ENCODE measurements around the gene KHDC1L. TPM values are rescaled to one million over a fixed set of nuclear protein-coding genes. Genes with fewer than 3 reads are reported as not detected.
"Not testable (repeated sequence)": the region's sequence is repeated elsewhere in the genome, so short reads cannot be mapped to it uniquely, and the experiment has no call there.

KHDC1L gene, protein sequence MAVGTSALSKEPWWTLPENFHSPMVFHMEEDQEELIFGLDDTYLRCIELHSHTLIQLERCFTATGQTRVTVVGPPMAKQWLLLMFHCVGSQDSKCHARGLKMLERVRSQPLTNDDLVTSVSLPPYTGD
- total RNA-seq, result under 1 TPM in 1 of 2 donors, not detected in 1; 0.50 TPM

- Mint-ChIP-seq H3K27ac (no peak within 1 kb of the TSS), H3K36me3 (no peaks in the 10 kb centered on the region), H3K9me3 (no peaks in the 10 kb centered on the region), H3K4me1 (ENCODE audit: low read depth in 2 of 2) (no peaks in the 10 kb centered on the region), H3K4me3 (no peak within 1 kb of the TSS), H3K27me3 (no peaks in the 10 kb centered on the region)
- ATAC-seq, result no peak
- DNase-seq (ENCODE audit: low spot score), result no peak
These were observed at the start of gene KHDC1L for GRCh38 chr6:73225396-73225795. KHDC1L (minus strand) TSS chr6:73225496; CDS start chr6:73225408, 88 bp downstream.

- ATAC-seq; H3K27ac Mint-ChIP-seq; DNase-seq (ENCODE audit: low spot score); H3K27me3 Mint-ChIP-seq; H3K36me3 Mint-ChIP-seq; H3K4me3 Mint-ChIP-seq; H3K9me3 Mint-ChIP-seq: not testable (repeated sequence)
- peaks cover 13 to 19% of the 10 kb centered on the region in 2 donors for H3K4me1 Mint-ChIP-seq (ENCODE audit: low read depth in 2 of 2)
These were observed 44.0 kb upstream of the KHDC1L start for GRCh38 chr6:73269296-73269695.

DNA sequence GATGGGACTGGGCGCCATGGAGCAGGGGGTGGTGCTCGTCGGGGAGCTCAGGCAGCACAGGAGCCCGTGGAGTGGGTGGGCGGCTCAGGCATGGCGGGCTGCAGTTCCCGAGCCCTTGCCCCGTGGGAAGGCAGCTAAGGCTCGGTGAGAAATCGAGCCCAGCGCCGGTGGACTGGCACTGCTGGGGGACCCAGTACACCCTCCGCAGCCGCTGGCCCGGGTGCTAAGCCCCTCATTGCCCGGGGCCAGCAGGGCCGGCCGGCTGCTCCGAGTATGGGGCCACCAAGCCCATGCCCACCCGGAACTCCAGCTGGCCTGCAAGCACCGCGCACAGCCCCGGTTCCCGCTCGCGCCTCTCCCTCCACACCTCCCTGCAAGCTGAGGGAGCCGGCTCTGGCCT, 43.6 kb upstream of the KHDC1L start:
- H3K27me3 Mint-ChIP-seq; H3K36me3 Mint-ChIP-seq; H3K9me3 Mint-ChIP-seq; ATAC-seq; DNase-seq (ENCODE audit: low spot score); H3K4me3 Mint-ChIP-seq; H3K27ac Mint-ChIP-seq: not testable (repeated sequence)
- H3K4me1 Mint-ChIP-seq (ENCODE audit: low read depth in 2 of 2), result peaks cover 17 to 23% of the 10 kb centered on the region in 2 donors

DNA sequence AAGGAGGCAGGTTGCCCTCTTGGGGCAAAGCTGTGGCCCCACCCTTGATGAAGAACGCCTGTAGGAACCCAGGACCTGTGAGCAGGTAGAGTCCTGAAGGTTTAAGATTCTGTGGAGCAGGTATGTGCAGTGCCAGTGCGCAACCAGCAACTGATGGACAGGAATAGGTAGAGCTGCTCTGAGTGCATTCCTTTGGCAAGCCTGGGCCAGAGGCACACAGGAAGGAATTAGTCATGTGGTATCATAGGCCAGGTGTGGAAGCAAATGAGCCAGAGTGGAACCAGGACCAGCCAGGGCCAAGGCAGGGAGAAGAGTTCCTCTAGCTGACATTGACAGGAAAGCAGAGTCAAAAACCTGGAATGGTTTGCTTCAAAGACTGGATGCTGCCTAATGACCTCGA, 39.1 kb upstream of the KHDC1L start:
- H3K27me3 Mint-ChIP-seq, result no peaks in the 10 kb centered on the region
- H3K36me3 Mint-ChIP-seq, result no peaks in the 10 kb centered on the region
- DNase-seq (ENCODE audit: low spot score), result no peak
- H3K4me3 Mint-ChIP-seq, result peak overlapping the region; percentile 92
- no peaks in the 10 kb centered on the region for H3K9me3 Mint-ChIP-seq
- no peak for ATAC-seq
- peak overlapping the region in 1 of 2 donors; percentile 34 for H3K27ac Mint-ChIP-seq
- H3K4me1 Mint-ChIP-seq (ENCODE audit: low read depth in 2 of 2), result peaks cover 28 to 35% of the 10 kb centered on the region in 2 donors

- H3K9me3 Mint-ChIP-seq, result no peaks in the 10 kb centered on the region
- no peaks in the 10 kb centered on the region for H3K36me3 Mint-ChIP-seq
- H3K27me3 Mint-ChIP-seq, result no peaks in the 10 kb centered on the region
- DNase-seq (ENCODE audit: low spot score), result no peak
- peaks cover 28 to 35% of the 10 kb centered on the region in 2 donors for H3K4me1 Mint-ChIP-seq (ENCODE audit: low read depth in 2 of 2)
- peak overlapping the region in 1 of 2 donors; percentile 34 for H3K27ac Mint-ChIP-seq
- ATAC-seq, result peak in 1 of 2 donors; percentile 10
- peak overlapping the region; percentile 92 for H3K4me3 Mint-ChIP-seq
These were observed 38.2 kb upstream of the KHDC1L start for GRCh38 chr6:73263570-73263909.

DNA sequence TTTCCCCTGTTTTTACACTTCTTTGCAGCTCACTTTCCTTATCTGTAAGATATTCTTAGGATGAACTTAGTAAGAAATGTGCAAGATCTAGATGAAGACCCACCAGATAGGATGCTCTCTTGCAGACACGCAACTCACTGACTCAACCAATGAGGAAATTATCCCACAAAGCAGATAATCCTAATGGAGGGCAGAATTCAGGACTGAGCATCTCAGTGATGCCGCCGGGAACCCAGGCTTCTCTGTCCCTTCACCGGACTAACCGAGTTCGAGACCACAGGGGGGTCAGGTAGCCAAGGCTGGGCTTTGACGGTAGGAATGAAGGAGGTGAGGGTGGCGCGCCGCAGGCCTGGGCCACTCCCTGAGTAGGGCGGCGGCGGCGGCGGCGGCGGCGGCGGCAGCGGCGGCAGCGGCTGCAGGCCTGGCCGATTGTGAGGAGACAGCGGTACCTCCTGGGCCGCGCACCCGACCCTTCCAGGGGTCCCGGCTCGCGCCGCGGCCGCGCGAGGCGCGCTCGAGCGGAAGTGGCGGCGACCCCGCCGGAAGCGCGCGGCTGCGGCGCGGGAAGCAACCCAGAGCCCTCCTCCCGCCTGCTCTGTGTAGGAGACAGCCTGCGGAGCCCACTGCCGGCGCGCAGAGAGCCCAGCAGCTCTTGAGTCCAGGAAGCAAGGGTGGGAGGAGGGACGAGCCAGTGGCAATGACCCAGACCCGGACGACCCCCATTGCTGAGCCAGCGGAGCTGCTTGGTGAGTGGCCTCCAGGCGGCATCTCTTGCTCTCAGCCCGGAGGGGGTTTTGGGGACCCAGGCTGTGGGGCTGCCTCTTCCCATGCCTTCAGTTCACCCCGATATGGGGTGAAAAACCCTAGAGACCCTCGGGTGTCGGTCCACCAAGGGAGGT, 37.6 kb upstream of the KHDC1L start, which contains the start of gene KHDC1:
KHDC1 (minus strand) TSS at position 526 of the 899 bp plus-strand sequence. CDS start 20,679 bp downstream, outside the sequence.
- Mint-ChIP-seq H3K27me3 (no peaks in the 10 kb centered on the region), H3K4me1 (ENCODE audit: low read depth in 2 of 2) (peaks cover 28 to 35% of the 10 kb centered on the region in 2 donors), H3K27ac (peak within 1 kb of the TSS; percentile 73 to 74), H3K36me3 (no peaks in the 10 kb centered on the region), H3K9me3 (no peaks in the 10 kb centered on the region), H3K4me3 (peak within 1 kb of the TSS; percentile 92)
- DNase-seq (ENCODE audit: low spot score), result peak; percentile 76
- ATAC-seq, result peak; percentile 91 to 96

- H3K4me1 Mint-ChIP-seq (ENCODE audit: low read depth in 2 of 2), result peaks cover 9 to 11% of the 10 kb centered on the region in 2 donors
- DNase-seq (ENCODE audit: low spot score), result no peak
- no peaks in the 10 kb centered on the region for H3K27me3 Mint-ChIP-seq
- H3K36me3 Mint-ChIP-seq, result no peaks in the 10 kb centered on the region
- no peak for ATAC-seq
- no peaks in the 10 kb centered on the region for H3K9me3 Mint-ChIP-seq
- no peak overlapping the region for H3K27ac Mint-ChIP-seq
- H3K4me3 Mint-ChIP-seq, result no peak overlapping the region
These were observed 33.4 kb upstream of the KHDC1L start for GRCh38 chr6:73258721-73259120.

DNA sequence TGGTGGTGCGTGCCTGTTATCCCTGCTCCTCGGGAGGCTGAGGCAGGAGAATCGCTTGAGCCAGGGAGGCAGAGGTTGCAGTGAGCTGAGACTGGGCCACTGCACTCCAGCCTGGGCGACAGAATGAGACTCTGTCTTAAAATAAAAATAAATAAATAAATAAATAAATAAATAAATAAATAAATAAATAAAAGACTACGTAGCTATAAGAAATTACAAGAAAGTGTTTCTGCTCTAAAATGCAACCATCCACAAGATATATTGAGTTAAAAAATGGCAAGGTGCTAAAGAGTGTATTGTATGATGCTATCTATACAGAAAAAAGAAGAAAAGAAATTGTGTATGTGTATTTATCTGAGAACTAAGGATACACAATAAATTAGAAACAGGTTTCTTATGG, 29.0 kb upstream of the KHDC1L start:
- not testable (repeated sequence) for H3K9me3 Mint-ChIP-seq, H3K27me3 Mint-ChIP-seq, H3K27ac Mint-ChIP-seq

GRCh38 chr6:73252703-73253102, 27.4 kb upstream of the KHDC1L start:
- H3K4me1 Mint-ChIP-seq (ENCODE audit: low read depth in 2 of 2), result no peaks in the 10 kb centered on the region
- DNase-seq (ENCODE audit: low spot score) (no peak), ATAC-seq (no peak)
- no peaks in the 10 kb centered on the region for H3K9me3 Mint-ChIP-seq
- H3K4me3 Mint-ChIP-seq, result no peak overlapping the region
- no peak overlapping the region for H3K27ac Mint-ChIP-seq
- H3K27me3 Mint-ChIP-seq, result peaks cover 3 to 8% of the 10 kb centered on the region in 2 donors
- no peaks in the 10 kb centered on the region for H3K36me3 Mint-ChIP-seq

More for the DNA sequence above, 29.0 kb upstream of the KHDC1L start:
- H3K4me3 Mint-ChIP-seq; DNase-seq (ENCODE audit: low spot score); ATAC-seq; H3K36me3 Mint-ChIP-seq; H3K4me1 Mint-ChIP-seq (ENCODE audit: low read depth in 2 of 2): not testable (repeated sequence)

- Mint-ChIP-seq H3K27me3 (peaks cover 3 to 8% of the 10 kb centered on the region in 2 donors), H3K4me3 (no peak overlapping the region), H3K4me1 (ENCODE audit: low read depth in 2 of 2) (no peaks in the 10 kb centered on the region), H3K36me3 (no peaks in the 10 kb centered on the region), H3K27ac (no peak overlapping the region), H3K9me3 (no peaks in the 10 kb centered on the region)
- DNase-seq (ENCODE audit: low spot score), result no peak
- no peak for ATAC-seq
These were observed 24.7 kb upstream of the KHDC1L start for GRCh38 chr6:73250016-73250415.

DNA sequence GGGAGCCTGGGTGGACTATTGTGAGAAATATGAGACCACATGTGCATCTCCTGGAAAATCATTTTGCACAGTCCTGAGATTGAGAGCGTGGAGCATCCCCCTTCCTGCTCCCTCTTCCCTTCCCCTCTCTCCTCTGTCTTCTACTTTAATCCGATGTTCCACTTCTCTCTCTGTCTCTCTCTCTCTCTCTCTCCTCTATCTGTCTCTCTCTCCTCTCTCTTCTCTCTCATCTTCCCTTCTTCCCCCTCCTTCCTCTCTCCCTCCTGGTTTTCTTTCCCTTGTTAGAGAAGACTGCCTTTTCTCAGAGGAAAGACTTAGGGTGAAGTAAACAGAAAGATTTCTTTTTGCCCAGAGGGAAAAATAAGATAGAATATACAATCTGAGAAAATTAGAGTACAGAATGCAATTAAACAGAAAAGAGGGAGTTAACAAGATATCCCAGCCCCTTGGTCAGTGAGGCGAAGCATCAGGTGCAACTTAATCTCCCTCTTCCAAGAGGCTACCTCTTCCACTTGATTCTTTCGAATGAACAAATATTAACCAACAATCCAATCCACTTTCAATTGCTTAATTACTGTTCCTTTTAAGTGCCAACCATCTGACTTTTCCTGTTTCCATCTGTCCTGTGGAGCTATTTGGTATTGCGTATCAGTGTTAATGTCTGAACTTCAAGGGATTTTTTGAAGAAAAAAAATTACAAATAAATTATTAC, 23.1 kb upstream of the KHDC1L start:
- H3K27me3 Mint-ChIP-seq, result peaks cover 3 to 15% of the 10 kb centered on the region in 2 donors
- ATAC-seq (no peak), DNase-seq (ENCODE audit: low spot score) (no peak)
- no peaks in the 10 kb centered on the region for H3K36me3 Mint-ChIP-seq
- H3K9me3 Mint-ChIP-seq, result no peaks in the 10 kb centered on the region
- no peaks in the 10 kb centered on the region for H3K4me1 Mint-ChIP-seq (ENCODE audit: low read depth in 2 of 2)
- no peak overlapping the region for H3K4me3 Mint-ChIP-seq
- H3K27ac Mint-ChIP-seq, result no peak overlapping the region

GRCh38 chr6:73242001-73242400, 16.7 kb upstream of the KHDC1L start:
- no peak overlapping the region for H3K27ac Mint-ChIP-seq
- H3K9me3 Mint-ChIP-seq, result no peaks in the 10 kb centered on the region
- DNase-seq (ENCODE audit: low spot score) (no peak), ATAC-seq (no peak)
- H3K36me3 Mint-ChIP-seq, result no peaks in the 10 kb centered on the region
- H3K27me3 Mint-ChIP-seq, result peaks cover 0 to 7% of the 10 kb centered on the region in 2 donors
- H3K4me1 Mint-ChIP-seq (ENCODE audit: low read depth in 2 of 2), result no peaks in the 10 kb centered on the region
- no peak overlapping the region for H3K4me3 Mint-ChIP-seq

DNA sequence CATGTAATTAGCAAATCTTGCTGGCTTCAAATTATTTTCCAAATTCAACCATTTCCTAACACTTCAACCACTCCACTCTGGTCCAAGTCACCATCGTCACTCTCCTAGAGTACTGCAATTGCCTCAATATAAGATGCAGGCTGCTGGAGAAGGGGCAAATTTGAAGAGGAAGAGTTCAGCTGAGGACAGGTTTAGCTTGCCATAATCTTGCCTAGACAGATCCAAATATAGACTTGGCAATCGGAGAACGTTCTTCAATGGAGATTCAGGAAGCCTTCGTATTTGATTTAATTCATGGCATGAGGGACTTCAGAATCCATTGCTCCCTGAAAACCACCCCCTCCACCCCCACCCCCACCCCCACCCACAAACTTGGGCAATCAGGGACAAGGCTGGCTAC, 15.4 kb upstream of the KHDC1L start:
- Mint-ChIP-seq H3K36me3 (no peaks in the 10 kb centered on the region), H3K27ac (no peak overlapping the region), H3K9me3 (no peaks in the 10 kb centered on the region), H3K4me3 (no peak overlapping the region), H3K27me3 (peaks cover 0 to 7% of the 10 kb centered on the region in 2 donors), H3K4me1 (ENCODE audit: low read depth in 2 of 2) (no peaks in the 10 kb centered on the region)
- no peak for DNase-seq (ENCODE audit: low spot score)
- ATAC-seq, result no peak

Measured in natural killer cell treated with Interleukin-12 subunit alpha and Interleukin-12 subunit beta and Interleukin-15 and Interleukin-18, amount 100 ng/mL, for 72 hours (primary cell).